ENCODE measurements around the gene MTPN. TPM values are rescaled to one million over a fixed set of nuclear protein-coding genes. Genes with fewer than 3 reads are reported as not detected.

The MTPN gene
- total RNA-seq, 1 donor from 2014 or later = 117 TPM

GRCh38 chr7:135940077-135941075 lies 36.8 kb downstream of the MTPN start:
- no peaks in the 10 kb centered on the region for H3K9me3 Mint-ChIP-seq
- intact Hi-C loops (cut with micrococcal nuclease) = no loop called here
- no peaks in the 10 kb centered on the region for H3K27me3 Mint-ChIP-seq (ENCODE audit: insufficient read depth)
- peaks cover 19% of the 10 kb centered on the region for H3K4me1 Mint-ChIP-seq (ENCODE audit: low read depth)
- DNase-seq (ENCODE audit: low spot score) = no peak
- H3K4me3 Mint-ChIP-seq = no peak overlapping the region
- peaks cover 2% of the 10 kb centered on the region for H3K36me3 Mint-ChIP-seq (ENCODE audit: low read depth)
- no peak overlapping the region for H3K27ac Mint-ChIP-seq

- Mint-ChIP-seq H3K27ac (no peak overlapping the region), H3K4me3 (no peak overlapping the region), H3K9me3 (no peaks in the 10 kb centered on the region), H3K36me3 (ENCODE audit: low read depth) (peaks cover 2% of the 10 kb centered on the region), H3K27me3 (ENCODE audit: insufficient read depth) (no peaks in the 10 kb centered on the region), H3K4me1 (ENCODE audit: low read depth) (peaks cover 25% of the 10 kb centered on the region)
- intact Hi-C loops (cut with micrococcal nuclease) = no loop called here
- DNase-seq (ENCODE audit: low spot score) = no peak
Measured at GRCh38 chr7:135939261-135939812, 37.8 kb downstream of the MTPN start.

- Mint-ChIP-seq H3K36me3 (ENCODE audit: low read depth) (peaks cover 2% of the 10 kb centered on the region), H3K27ac (no peak overlapping the region), H3K4me3 (no peak overlapping the region), H3K4me1 (ENCODE audit: low read depth) (peaks cover 33% of the 10 kb centered on the region), H3K27me3 (ENCODE audit: insufficient read depth) (no peaks in the 10 kb centered on the region), H3K9me3 (no peaks in the 10 kb centered on the region)
- intact Hi-C loops (cut with micrococcal nuclease) = no loop called here
- no peak for DNase-seq (ENCODE audit: low spot score)
Measured at GRCh38 chr7:135938563-135938962, 38.6 kb downstream of the MTPN start.

- Mint-ChIP-seq H3K27me3 (ENCODE audit: insufficient read depth) (no peaks in the 10 kb centered on the region), H3K4me1 (ENCODE audit: low read depth) (peaks cover 36% of the 10 kb centered on the region), H3K9me3 (no peaks in the 10 kb centered on the region), H3K27ac (no peak overlapping the region), H3K4me3 (no peak overlapping the region), H3K36me3 (ENCODE audit: low read depth) (peaks cover 2% of the 10 kb centered on the region)
- DNase-seq (ENCODE audit: low spot score) = no peak
- intact Hi-C loops (cut with micrococcal nuclease) = no loop called here
Measured at GRCh38 chr7:135938086-135938485, 39.1 kb downstream of the MTPN start.

- peaks cover 36% of the 10 kb centered on the region for H3K4me1 Mint-ChIP-seq (ENCODE audit: low read depth)
- H3K36me3 Mint-ChIP-seq (ENCODE audit: low read depth) = peaks cover 2% of the 10 kb centered on the region
- no peak for DNase-seq (ENCODE audit: low spot score)
- intact Hi-C loops (cut with micrococcal nuclease) = no loop called here
- H3K27me3 Mint-ChIP-seq (ENCODE audit: insufficient read depth) = no peaks in the 10 kb centered on the region
- no peak overlapping the region for H3K27ac Mint-ChIP-seq
- no peak overlapping the region for H3K4me3 Mint-ChIP-seq
- no peaks in the 10 kb centered on the region for H3K9me3 Mint-ChIP-seq
Measured at GRCh38 chr7:135936497-135937217, 40.5 kb downstream of the MTPN start.

GRCh38 chr7:135934651-135935050 lies 42.5 kb downstream of the MTPN start:
- Mint-ChIP-seq H3K27ac (no peak overlapping the region), H3K9me3 (no peaks in the 10 kb centered on the region), H3K4me3 (no peak overlapping the region), H3K4me1 (ENCODE audit: low read depth) (peaks cover 42% of the 10 kb centered on the region), H3K27me3 (ENCODE audit: insufficient read depth) (no peaks in the 10 kb centered on the region), H3K36me3 (ENCODE audit: low read depth) (peaks cover 7% of the 10 kb centered on the region)
- DNase-seq (ENCODE audit: low spot score) = no peak
- intact Hi-C loops (cut with micrococcal nuclease) = no loop called here

GRCh38 chr7:135933509-135934188 lies 43.5 kb downstream of the MTPN start:
- Mint-ChIP-seq H3K27me3 (ENCODE audit: insufficient read depth) (no peaks in the 10 kb centered on the region), H3K9me3 (no peaks in the 10 kb centered on the region), H3K36me3 (ENCODE audit: low read depth) (peaks cover 15% of the 10 kb centered on the region), H3K4me3 (no peak overlapping the region), H3K4me1 (ENCODE audit: low read depth) (peaks cover 35% of the 10 kb centered on the region), H3K27ac (no peak overlapping the region)
- intact Hi-C loops (cut with micrococcal nuclease) = no loop called here
- no peak for DNase-seq (ENCODE audit: low spot score)

DNA sequence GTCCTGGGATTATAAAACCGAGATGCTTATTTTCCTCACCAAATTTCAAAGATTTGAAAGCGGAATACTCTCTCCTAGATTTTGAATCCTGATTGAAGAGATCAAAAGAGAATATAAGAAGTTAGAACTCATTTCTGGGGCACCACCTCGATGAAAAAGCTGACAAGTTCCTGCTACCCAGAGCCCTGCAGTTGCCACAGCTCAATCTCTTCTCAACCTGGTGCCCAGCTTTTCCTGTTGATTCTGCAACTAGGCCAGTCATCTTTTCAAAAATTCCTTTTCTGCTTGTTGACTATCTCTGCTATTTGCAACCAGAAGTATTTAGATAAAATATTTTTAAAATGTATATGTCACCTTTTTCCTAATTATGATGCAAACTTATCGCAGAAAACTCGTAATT lies 45.0 kb downstream of the MTPN start:
- peaks cover 34% of the 10 kb centered on the region for H3K4me1 Mint-ChIP-seq (ENCODE audit: low read depth)
- no peaks in the 10 kb centered on the region for H3K27me3 Mint-ChIP-seq (ENCODE audit: insufficient read depth)
- H3K9me3 Mint-ChIP-seq = no peaks in the 10 kb centered on the region
- no peak overlapping the region for H3K27ac Mint-ChIP-seq
- intact Hi-C loops (cut with micrococcal nuclease) = no loop called here
- peaks cover 20% of the 10 kb centered on the region for H3K36me3 Mint-ChIP-seq (ENCODE audit: low read depth)
- H3K4me3 Mint-ChIP-seq = no peak overlapping the region
- DNase-seq (ENCODE audit: low spot score) = no peak

- intact Hi-C loops (cut with micrococcal nuclease) = no loop called here
- no peak overlapping the region for H3K27ac Mint-ChIP-seq
Measured at GRCh38 chr7:135930565-135931461, 46.3 kb downstream of the MTPN start.

DNA sequence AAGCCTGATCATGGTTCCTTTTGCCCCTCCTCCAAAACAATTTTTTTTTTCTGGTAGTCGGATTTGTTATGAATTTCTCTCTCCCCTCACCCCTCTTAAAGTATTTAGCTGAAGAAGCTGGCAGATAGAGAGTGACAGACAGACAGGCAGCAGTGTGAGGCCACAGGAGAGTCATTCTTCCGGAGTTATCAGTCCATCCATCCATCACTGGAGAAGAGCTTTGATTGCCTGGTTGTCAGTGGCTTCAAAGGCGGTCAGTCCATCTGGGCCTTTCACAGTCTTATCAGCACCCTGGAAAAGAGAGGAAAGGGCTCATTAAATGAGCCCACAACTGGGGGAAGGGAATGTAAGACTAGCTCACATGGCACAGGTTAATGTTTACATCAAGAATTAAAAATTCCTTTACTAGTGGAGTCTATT lies 47.4 kb downstream of the MTPN start:
- Mint-ChIP-seq H3K36me3 (ENCODE audit: low read depth) (peaks cover 27% of the 10 kb centered on the region), H3K27ac (peak overlapping the region; percentile 18), H3K4me3 (no peak overlapping the region), H3K9me3 (no peaks in the 10 kb centered on the region), H3K4me1 (ENCODE audit: low read depth) (peaks cover 25% of the 10 kb centered on the region), H3K27me3 (ENCODE audit: insufficient read depth) (no peaks in the 10 kb centered on the region)
- intact Hi-C loops (cut with micrococcal nuclease) = no loop called here
- DNase-seq (ENCODE audit: low spot score) = no peak

More at GRCh38 chr7:135930565-135931461, 46.3 kb downstream of the MTPN start:
- peaks cover 26% of the 10 kb centered on the region for H3K36me3 Mint-ChIP-seq (ENCODE audit: low read depth)
- H3K9me3 Mint-ChIP-seq = no peaks in the 10 kb centered on the region
- peaks cover 31% of the 10 kb centered on the region for H3K4me1 Mint-ChIP-seq (ENCODE audit: low read depth)
- H3K27me3 Mint-ChIP-seq (ENCODE audit: insufficient read depth) = no peaks in the 10 kb centered on the region
- no peak for DNase-seq (ENCODE audit: low spot score)
- no peak overlapping the region for H3K4me3 Mint-ChIP-seq

- no peaks in the 10 kb centered on the region for H3K27me3 Mint-ChIP-seq (ENCODE audit: insufficient read depth)
- no peak overlapping the region for H3K4me3 Mint-ChIP-seq
- H3K4me1 Mint-ChIP-seq (ENCODE audit: low read depth) = peaks cover 21% of the 10 kb centered on the region
- peaks cover 27% of the 10 kb centered on the region for H3K36me3 Mint-ChIP-seq (ENCODE audit: low read depth)
- no peaks in the 10 kb centered on the region for H3K9me3 Mint-ChIP-seq
- intact Hi-C loops (cut with micrococcal nuclease) = no loop called here
- H3K27ac Mint-ChIP-seq = no peak overlapping the region
- no peak for DNase-seq (ENCODE audit: low spot score)
Measured at GRCh38 chr7:135929249-135929648, 47.9 kb downstream of the MTPN start.

- H3K27ac Mint-ChIP-seq = no peak overlapping the region
- no peak for DNase-seq (ENCODE audit: low spot score)
- peaks cover 27% of the 10 kb centered on the region for H3K36me3 Mint-ChIP-seq (ENCODE audit: low read depth)
- no peaks in the 10 kb centered on the region for H3K27me3 Mint-ChIP-seq (ENCODE audit: insufficient read depth)
- no peak overlapping the region for H3K4me3 Mint-ChIP-seq
- intact Hi-C loops (cut with micrococcal nuclease) = no loop called here
- H3K4me1 Mint-ChIP-seq (ENCODE audit: low read depth) = peaks cover 10% of the 10 kb centered on the region
- H3K9me3 Mint-ChIP-seq = no peaks in the 10 kb centered on the region
Measured at GRCh38 chr7:135928136-135928535, 49.0 kb downstream of the MTPN start.
